PC-9 (cell line): Measurements from ENCODE around the gene HNRNPLL.

Experiments used
- EZH2 ChIP-seq: fragments of 200-600 bp; sonication (generic); IDR thresholded peaks from 2 replicates; pipeline ENCODE4 v1.8.0; 2017; ENCODE audit warnings: antibody characterized with exemption, low read depth
- TF ChIP-seq, protein P1 (sequence below): fragments of 200-600 bp; sonication (generic); conservative IDR thresholded peaks from 2 replicates; pipeline ENCODE4 v1.6.1; 2017; ENCODE audit warnings: mixed run types, antibody characterized with exemption, mild to moderate bottlenecking, moderate library complexity

DNA sequence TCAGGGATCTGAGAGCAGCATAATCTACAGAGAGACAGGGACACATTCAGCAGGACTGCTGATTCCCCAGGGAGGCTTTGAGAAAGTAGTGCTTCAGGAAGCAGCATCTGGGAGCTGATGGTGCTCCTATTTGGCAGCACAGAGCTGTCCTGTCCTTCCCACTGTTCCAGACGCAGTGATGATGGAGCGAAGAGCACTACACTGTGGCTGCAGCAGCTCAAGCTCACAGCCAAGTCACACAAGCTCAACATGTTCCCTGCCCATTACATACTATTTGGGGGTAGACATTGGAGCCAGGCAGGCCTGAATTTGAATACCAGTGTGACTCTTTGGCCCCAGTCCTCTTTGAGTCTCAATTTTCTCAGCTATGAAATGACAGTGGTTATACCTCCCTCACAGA, 48.0 kb upstream of the HNRNPLL start:
- TF ChIP-seq, protein P1, sequence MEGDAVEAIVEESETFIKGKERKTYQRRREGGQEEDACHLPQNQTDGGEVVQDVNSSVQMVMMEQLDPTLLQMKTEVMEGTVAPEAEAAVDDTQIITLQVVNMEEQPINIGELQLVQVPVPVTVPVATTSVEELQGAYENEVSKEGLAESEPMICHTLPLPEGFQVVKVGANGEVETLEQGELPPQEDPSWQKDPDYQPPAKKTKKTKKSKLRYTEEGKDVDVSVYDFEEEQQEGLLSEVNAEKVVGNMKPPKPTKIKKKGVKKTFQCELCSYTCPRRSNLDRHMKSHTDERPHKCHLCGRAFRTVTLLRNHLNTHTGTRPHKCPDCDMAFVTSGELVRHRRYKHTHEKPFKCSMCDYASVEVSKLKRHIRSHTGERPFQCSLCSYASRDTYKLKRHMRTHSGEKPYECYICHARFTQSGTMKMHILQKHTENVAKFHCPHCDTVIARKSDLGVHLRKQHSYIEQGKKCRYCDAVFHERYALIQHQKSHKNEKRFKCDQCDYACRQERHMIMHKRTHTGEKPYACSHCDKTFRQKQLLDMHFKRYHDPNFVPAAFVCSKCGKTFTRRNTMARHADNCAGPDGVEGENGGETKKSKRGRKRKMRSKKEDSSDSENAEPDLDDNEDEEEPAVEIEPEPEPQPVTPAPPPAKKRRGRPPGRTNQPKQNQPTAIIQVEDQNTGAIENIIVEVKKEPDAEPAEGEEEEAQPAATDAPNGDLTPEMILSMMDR = no peak
- TF ChIP-seq EZH2 = no peak
